AG09309 (cell line): ENCODE measurements around the gene TMOD1.

Experiments
- DNase-seq: peaks from one replicate; pipeline ENCODE4 v3.0.0-alpha.2; 2010; ENCODE audit warnings: low read depth
- H3K4me3 ChIP-seq: 2 replicates; pipeline ENCODE4 v1.5.1; 2011; ENCODE audit warnings: mild to moderate bottlenecking, low read depth, low read length, moderate library complexity; ENCODE audit not compliant: control insufficient read depth
- CTCF ChIP-seq: IDR thresholded peaks from 2 replicates; pipeline ENCODE4 v1.5.1; 2011; ENCODE audit warnings: mild to moderate bottlenecking, low read depth, low read length, inconsistent platforms; ENCODE audit not compliant: insufficient read depth, control insufficient read depth; ENCODE audit errors: missing control alignments

The TMOD1 gene

GRCh38 chr9:97510797-97511654 lies 9.6 kb downstream of the TMOD1 start:
- DNase-seq, result peak; percentile 52
- no peak overlapping the region for H3K4me3 ChIP-seq
- no peak for TF ChIP-seq CTCF

GRCh38 chr9:97511655-97512427 lies 10.4 kb downstream of the TMOD1 start:
- no peak for DNase-seq
- no peak for TF ChIP-seq CTCF
- no peak overlapping the region for H3K4me3 ChIP-seq

GRCh38 chr9:97512966-97513560 lies 11.6 kb downstream of the TMOD1 start:
- TF ChIP-seq CTCF, result no peak
- no peak for DNase-seq
- no peak overlapping the region for H3K4me3 ChIP-seq

- no peak overlapping the region for H3K4me3 ChIP-seq
- TF ChIP-seq CTCF, result no peak
- no peak for DNase-seq
Observed at GRCh38 chr9:97514531-97514930, 13.1 kb downstream of the TMOD1 start.

- no peak for TF ChIP-seq CTCF
- DNase-seq, result no peak
- H3K4me3 ChIP-seq, result no peak overlapping the region
Observed at GRCh38 chr9:97515662-97516061, 14.2 kb downstream of the TMOD1 start.

- no peak overlapping the region for H3K4me3 ChIP-seq
- TF ChIP-seq CTCF, result no peak
- no peak for DNase-seq
Observed at GRCh38 chr9:97516111-97516510, 14.6 kb downstream of the TMOD1 start.
